HG03175 (cell line): ENCODE data around the gene HMCN2.

Source experiments
- ATAC-seq: cut with Tn5 transposase; IDR thresholded peaks from one replicate; pipeline ENCODE4 v1.9.1; 2021; ENCODE audit warnings: mild to moderate bottlenecking, moderate library complexity; ENCODE audit not compliant: unreplicated experiment

The HMCN2 gene, protein sequence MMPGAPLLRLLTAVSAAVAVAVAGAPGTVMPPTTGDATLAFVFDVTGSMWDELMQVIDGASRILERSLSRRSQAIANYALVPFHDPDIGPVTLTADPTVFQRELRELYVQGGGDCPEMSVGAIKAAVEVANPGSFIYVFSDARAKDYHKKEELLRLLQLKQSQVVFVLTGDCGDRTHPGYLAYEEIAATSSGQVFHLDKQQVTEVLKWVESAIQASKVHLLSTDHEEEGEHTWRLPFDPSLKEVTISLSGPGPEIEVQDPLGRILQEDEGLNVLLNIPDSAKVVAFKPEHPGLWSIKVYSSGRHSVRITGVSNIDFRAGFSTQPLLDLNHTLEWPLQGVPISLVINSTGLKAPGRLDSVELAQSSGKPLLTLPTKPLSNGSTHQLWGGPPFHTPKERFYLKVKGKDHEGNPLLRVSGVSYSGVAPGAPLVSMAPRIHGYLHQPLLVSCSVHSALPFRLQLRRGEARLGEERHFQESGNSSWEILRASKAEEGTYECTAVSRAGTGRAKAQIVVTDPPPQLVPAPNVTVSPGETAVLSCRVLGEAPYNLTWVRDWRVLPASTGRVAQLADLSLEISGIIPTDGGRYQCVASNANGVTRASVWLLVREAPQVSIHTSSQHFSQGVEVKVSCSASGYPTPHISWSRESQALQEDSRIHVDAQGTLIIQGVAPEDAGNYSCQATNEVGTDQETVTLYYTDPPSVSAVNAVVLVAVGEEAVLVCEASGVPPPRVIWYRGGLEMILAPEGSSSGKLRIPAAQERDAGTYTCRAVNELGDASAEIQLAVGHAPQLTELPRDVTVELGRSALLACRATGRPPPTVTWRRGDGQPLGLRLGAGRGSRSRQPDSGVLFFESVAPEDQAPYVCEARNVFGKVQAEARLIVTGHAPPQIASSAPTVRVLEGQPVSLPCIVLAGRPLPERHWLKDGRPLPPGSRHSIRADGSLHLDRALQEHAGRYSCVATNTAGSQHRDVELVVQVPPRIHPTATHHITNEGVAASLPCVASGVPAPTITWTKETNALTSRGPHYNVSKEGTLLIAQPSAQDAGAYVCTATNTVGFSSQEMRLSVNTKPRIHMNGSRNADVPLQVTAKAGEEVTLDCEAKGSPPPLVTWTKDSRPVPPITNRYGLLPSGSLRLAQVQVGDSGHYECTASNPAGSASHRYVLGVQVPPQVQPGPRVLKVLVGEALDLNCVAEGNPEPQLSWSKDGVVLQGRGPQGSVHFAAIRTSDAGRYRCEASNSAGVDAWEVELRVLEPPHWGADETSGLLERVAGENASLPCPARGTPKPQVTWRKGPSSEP (N-terminal part only)

GRCh38 chr9:130265431-130266235, at the start of gene HMCN2:
TSS of gene HMCN2 (plus strand) at chr9:130265760. CDS start at chr9:130265879, 119 bp downstream.
- ATAC-seq, result no peak

DNA sequence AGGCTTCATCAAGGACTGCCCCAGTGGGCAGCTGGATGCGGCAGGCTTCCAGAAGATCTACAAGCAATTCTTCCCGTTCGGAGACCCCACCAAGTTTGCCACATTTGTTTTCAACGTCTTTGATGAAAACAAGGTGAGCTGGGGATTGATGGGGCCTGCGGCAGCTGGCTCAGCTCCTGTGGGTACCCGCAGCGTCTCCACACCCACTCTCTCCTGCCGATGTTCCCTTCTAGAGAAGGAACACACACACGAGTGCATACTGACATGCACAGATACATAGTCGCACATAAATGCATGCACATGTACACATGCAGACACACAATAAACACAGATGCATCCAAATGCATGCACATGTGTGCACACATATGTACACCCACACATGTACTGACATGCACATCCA, 47.7 kb upstream of the HMCN2 start:
- no peak for ATAC-seq

- ATAC-seq, result no peak
Observed at GRCh38 chr9:130219661-130220096, 45.9 kb upstream of the HMCN2 start.

DNA sequence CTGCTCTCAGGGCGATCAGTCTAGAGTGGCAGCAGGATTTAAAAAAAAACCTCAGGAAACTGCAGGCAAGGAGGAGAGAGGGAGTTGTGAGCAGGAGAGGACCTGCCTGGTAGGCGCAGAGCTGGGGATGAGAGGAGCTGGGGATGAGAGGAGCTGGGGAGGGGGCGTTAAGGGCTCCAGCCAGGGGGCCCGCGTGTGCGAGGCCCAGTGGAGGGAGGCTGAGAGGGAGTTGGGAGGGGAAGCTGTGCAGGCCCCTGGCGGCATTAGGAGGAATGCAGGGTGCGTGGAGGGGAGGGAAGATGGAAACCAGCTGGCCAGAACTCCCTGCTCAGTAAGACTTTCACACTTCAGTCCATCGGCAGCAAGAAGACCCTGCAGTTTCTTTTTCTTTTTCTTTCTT, 45.2 kb upstream of the HMCN2 start:
- ATAC-seq, result no peak

DNA sequence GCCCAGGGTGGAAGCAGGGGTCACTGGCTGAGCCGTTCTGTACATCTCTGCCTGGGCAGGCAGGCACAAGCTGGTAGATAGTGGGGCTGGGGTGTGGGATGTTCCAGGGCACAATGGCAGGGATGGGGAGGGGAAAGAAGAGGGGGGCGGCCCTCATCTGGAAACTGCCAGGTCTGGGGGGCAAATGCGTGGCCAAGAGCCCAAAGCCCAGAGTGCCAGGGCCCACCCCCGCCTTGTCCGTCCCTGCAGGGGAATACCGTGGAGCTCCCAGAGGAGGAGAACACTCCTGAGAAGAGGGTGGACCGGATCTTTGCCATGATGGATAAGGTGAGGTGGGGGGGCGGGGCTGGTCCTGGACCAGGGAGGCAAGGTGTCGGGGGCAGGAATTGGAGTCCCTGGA, 42.7 kb upstream of the HMCN2 start:
- ATAC-seq, result no peak

- no peak for ATAC-seq
Observed at GRCh38 chr9:130225071-130225470, 40.5 kb upstream of the HMCN2 start.

GRCh38 chr9:130225586-130225985, 40.0 kb upstream of the HMCN2 start:
- no peak for ATAC-seq

DNA sequence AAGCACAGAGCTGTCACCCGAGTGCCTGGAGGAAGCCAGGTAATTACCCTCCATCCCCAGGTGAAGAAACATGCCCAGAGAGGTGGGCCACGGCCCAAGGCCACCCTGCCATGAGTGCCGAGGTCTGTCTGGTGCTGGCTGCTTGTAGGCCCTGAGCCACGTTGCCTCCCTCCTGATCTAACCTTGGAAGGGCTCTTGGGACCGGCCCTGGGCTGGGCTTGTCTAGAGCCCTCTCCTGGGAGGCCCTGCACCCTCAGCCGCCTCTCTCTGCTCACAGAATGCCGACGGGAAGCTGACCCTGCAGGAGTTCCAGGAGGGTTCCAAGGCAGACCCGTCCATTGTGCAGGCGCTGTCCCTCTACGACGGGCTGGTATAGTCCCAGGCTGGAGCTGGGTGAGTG, 39.4 kb upstream of the HMCN2 start:
- no peak for ATAC-seq

DNA sequence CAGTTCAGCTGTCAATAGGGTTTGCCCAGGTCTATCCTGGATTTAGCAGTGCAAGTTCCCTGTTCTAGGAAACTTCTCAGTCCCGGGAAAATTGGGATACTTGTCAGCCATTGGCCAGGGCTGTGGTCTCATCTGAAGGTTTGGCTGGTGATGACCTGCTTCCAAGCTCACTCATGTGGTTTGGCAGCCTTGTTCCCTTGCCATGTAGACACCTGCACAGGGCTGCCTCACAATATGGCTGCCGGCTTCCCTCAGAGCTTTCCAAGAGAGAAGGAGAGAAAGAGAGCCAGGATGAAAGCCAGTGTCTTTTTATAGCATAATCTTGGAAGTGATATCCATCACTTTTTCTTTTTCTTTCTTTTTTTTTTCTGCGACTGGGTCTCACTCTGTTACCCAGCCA, 37.7 kb upstream of the HMCN2 start:
- ATAC-seq, result no peak

DNA sequence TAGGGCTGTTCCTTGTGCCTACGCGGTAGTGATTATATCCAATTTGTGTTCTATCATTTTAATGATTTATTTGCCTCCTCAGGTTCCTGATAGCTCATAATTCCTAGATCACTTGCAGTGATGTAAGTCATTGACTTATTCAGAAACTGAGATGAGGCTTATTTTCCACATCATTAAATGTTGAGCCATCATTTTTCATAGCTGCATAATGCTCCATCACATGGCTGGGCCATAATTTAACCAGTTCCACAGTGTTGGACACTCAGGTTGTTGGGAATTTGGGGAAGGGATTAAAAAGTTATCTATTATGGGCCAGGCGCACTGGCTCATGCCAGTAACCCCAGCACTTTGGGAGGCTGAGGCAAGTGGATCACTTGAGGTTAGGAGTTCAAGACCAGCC, 35.8 kb upstream of the HMCN2 start:
- ATAC-seq, result no peak

GRCh38 chr9:130230631-130231030, 34.9 kb upstream of the HMCN2 start:
- ATAC-seq, result no peak

DNA sequence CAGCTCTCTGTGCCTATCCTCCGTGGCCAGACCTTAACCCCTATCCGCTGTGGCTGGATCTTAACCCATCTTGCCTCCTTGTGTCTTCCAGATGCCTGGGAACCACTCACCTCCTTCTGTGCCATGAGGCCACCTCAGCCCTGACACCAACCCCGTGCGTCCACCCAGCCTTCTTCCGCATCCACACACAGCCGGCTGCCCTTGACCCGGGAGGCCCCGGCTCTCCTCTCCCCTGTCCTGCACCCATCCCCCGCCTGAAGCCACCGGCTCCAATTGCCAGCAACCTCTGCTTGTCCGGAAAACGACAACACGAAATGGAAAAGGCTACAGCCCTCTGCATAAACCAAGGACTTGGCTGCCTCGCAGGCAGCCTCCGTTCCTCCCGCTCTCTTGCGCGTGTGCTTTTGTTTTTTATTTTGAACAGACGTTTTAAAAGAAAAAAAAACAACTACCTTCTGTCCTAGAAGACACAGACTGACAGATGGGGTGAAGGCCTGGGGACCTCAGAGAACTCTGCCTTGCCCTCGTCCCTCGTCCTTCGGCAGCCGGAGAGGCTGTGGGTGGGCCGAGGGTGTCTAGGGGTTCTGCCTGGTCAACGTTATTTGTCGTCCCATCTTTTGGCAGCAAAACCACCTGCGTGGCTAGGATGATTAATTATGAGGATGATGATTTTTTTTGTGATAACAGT, 32.5 kb upstream of the HMCN2 start:
- no peak for ATAC-seq

GRCh38 chr9:130233587-130233945, 32.0 kb upstream of the HMCN2 start:
- no peak for ATAC-seq

DNA sequence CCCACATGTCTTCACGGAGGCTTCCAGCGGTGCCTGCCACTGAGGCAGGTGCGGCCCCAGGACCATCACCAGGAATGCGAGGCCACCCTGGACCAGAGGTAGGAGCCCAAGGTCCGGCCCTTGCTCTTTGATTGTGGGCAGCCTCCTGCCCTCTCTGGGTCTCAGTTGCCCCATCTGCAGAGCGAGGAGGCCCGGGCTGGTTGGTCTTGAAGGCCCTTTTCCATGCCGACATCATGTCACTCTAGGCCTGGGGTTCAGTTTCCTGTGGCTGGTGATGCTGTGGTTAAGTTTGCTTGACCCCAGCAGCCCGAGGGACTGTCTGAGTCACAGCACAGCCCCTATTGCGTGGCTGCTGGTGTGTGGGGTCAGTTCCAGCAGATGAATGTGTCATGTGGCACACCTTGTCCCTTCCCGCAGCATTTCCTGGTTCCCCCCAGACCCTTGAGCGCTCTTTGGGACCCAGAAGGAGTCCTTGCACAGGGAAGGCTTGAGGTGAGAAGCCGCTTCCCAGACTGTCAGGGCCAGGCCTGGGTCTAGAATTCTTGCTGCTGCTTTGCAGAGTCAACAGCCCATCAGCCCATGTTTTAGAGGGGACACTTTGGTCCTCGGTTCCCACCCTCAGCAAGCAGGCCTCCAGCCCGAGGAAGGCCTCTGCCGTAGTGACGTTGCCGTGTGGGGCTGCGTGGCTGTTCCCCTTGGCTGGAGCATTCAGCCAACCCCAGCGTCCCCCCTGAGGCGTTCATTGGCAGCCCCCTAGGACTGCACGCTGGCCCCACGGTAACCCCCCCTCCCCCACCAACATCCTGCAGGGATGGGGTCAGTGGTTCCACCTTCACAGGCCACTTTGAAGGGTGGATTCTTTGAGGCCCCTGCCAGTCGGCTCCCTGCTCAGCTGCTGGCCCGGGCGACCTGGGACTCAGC, 31.0 kb upstream of the HMCN2 start:
- no peak for ATAC-seq

GRCh38 chr9:130235558-130236435, 29.8 kb upstream of the HMCN2 start:
- no peak for ATAC-seq

DNA sequence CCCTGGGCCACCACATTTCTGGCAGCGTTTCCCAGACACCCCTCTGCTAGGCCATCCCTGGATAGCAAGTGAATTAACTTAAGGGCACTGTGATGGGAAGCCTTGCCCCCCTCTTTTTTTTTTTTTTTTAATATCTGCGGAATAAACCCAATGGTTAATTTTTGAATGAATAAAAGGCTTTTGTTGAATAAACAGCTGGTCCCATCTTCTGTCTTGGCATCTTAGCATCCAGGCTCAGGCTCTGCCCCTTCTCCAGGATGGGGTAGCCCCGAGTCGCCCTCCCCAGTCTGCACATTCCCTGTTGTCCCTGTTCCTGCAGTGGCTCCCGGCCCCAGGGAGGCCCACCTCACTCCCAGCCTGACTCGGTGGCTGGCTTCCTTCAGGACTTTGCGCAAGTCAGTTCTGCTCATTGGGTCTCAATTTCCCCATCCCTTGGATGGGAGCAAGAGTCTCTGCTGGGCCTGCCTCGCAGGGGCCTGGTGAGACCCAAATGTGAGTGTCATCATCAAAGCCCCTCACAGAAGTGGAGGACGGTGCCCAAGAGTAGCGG, 29.0 kb upstream of the HMCN2 start:
- ATAC-seq, result no peak

- no peak for ATAC-seq
Observed at GRCh38 chr9:130237076-130237475, 28.5 kb upstream of the HMCN2 start.
